Lower leg skin (tissue), 4 donors: Measurements from ENCODE around the gene SETDB2. TPM values are rescaled to one million over a fixed set of nuclear protein-coding genes. Genes with fewer than 3 reads are reported as not detected.

Source experiments
- DNase-seq, 2 donors: peaks; one replicate each; pipeline ENCODE4 v3.0.0-alpha.2; 2019; ENCODE audit warnings: low spot score in 2 of 2
- H3K4me3 ChIP-seq: fragments of 200-600 bp; sonication (generic); 2 replicates; pipeline ENCODE4 v1.5.1; 2017; ENCODE audit warnings: mild to moderate bottlenecking, low read depth; ENCODE audit not compliant: poor library complexity, severe bottlenecking
- POLR2A ChIP-seq, 2 donors: fragments of 450-650 bp; IDR thresholded peaks; one replicate each; pipeline ENCODE4 v1.6.1; 2016 to 2017; ENCODE audit warnings: antibody characterized with exemption in 2 of 2, mild to moderate bottlenecking in 1 of 2, moderate library complexity in 1 of 2
- WGBS, 2 donors: methylation state at CpG; one replicate each; pipeline ENCODE4 v1.1.5; 2018; 5-methylcytosine and 5-hydroxymethylcytosine counted together
- intact Hi-C: fragments of 100-400 bp; cut with DNase I; formaldehyde crosslinking; loops from one replicate; pipeline ENCODE4 v1.15.0; 2023; ENCODE audit warnings: low total_unique reads
- total RNA-seq, 4 donors: library from RNA; depleted of rRNA; stranded (reverse); fragments of >200 nt; gene quantifications; one replicate each; pipeline ENCODE4 v1.1.0, GENCODE V29; 2016
- TF ChIP-seq, protein P1 (sequence below), 3 donors: fragments of 450-650 bp; IDR thresholded peaks; one replicate each; pipeline ENCODE4 v1.5.1; 2016; ENCODE audit warnings: antibody characterized with exemption in 3 of 3, mild to moderate bottlenecking in 3 of 3, moderate library complexity in 2 of 3

SETDB2 gene
- total RNA-seq, 4 donors from 2014 or later = 9.3 to 14.4 (median 9.9) TPM

DNA sequence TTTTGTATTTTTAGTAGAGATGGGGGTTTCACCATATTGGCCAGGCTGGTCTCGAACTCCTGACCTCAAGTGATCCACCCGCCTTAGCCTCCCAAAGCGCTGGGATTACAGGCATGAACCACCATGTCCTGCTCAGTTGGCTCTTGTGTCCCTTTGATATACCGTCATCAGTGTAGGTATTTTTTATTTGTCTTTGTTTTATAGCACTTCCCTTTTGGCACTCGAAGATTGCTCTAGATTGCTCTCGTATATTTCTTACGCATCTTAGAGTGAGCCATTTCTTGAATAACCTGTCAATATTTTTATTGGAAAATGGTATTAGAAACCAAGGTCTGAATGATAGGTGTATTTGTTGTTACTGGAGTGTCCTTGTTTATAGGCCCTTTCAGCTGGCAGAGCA is 9.4 kb downstream of the SETDB2 start:
- H3K4me3 ChIP-seq = no peak overlapping the region
- no peak for TF ChIP-seq POLR2A (IDR thresholded peaks at IDR 0.05)
- TF ChIP-seq, protein P1, sequence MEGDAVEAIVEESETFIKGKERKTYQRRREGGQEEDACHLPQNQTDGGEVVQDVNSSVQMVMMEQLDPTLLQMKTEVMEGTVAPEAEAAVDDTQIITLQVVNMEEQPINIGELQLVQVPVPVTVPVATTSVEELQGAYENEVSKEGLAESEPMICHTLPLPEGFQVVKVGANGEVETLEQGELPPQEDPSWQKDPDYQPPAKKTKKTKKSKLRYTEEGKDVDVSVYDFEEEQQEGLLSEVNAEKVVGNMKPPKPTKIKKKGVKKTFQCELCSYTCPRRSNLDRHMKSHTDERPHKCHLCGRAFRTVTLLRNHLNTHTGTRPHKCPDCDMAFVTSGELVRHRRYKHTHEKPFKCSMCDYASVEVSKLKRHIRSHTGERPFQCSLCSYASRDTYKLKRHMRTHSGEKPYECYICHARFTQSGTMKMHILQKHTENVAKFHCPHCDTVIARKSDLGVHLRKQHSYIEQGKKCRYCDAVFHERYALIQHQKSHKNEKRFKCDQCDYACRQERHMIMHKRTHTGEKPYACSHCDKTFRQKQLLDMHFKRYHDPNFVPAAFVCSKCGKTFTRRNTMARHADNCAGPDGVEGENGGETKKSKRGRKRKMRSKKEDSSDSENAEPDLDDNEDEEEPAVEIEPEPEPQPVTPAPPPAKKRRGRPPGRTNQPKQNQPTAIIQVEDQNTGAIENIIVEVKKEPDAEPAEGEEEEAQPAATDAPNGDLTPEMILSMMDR (IDR thresholded peaks at IDR 0.05) = no peak
- intact Hi-C loops = no loop called here
- DNase-seq = no peak
- 91 to 96% methylated on average over 7 of the region's 7 CpGs for WGBS, 2 donors

DNA sequence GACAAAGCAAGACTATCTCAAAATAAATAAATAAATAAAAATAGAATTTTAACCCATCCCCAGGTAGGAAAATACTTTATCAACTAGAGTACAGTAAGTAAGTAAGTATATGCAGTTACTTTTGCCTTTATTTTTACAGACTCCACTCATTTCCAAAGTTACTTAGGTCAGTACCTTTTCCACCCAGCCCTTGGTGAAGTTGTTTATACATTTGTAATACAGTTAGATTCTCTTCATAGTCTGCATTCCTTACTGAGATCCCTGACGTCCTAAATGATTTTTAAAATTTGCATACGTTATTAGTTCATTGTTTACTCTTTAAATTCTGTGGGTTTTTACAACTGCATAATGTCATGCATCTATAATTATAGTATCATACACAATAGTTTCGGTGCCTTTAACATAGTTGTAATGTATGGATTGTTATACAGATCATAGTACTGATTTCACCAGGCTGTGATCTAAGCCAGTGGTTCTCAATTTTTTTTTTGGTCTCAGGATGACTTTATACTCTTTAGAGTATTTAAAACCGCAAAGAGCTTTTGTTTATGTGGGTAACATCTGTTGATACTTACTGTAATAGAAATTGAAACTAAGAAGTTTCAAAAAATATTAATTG is 10.4 kb downstream of the SETDB2 start:
- no peak for TF ChIP-seq POLR2A (IDR thresholded peaks at IDR 0.05)
- TF ChIP-seq, protein P1 (IDR thresholded peaks at IDR 0.05) = no peak
- no peak overlapping the region for H3K4me3 ChIP-seq
- no peak for DNase-seq
- intact Hi-C loops = no loop called here
- WGBS, 2 donors = 58 to 64% methylated on average over 4 of the region's 4 CpGs

DNA sequence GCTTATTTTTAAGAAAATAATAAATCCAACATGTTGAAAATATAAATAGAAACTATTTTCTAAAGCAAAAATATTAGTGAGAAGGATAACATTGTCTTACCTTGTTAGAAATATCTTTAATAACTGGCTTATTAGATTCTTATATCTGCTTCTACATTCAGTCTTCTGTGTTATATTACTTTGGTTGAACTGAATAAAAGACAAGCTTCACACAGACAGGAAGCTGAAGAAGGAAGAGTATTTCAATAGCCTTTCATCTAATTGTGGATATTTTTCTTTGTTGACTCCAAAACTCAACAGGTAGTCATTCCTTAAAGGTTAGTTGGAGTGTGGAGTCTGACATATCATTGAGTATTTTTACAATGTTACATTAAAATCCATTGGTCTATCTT is 10.9 kb downstream of the SETDB2 start:
- intact Hi-C loops = no loop called here
- TF ChIP-seq, protein P1 (IDR thresholded peaks at IDR 0.05) = no peak
- no peak for TF ChIP-seq POLR2A (IDR thresholded peaks at IDR 0.05)
- H3K4me3 ChIP-seq = no peak overlapping the region
- DNase-seq = no peak

DNA sequence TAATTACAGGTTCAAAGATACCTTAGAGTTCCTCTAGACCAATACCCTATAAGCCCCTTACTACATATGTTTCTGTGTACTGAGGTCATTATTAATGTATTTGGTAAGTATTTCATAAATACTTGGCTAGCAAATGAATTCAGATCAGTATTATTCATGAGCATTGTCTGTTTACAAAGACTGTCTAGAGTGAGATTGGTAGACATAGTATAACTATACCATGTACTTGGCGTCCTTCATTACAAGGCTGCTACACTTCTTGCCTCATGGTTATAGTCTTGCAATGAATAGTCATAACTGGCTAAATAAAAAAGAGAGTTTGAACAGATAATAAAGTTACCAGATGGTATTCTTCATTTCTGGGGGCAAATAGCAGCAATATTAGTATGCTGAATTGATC is 12.1 kb downstream of the SETDB2 start:
- DNase-seq = no peak
- TF ChIP-seq, protein P1 (IDR thresholded peaks at IDR 0.05) = no peak
- no peak for TF ChIP-seq POLR2A (IDR thresholded peaks at IDR 0.05)
- intact Hi-C loops = no loop called here
- no peak overlapping the region for H3K4me3 ChIP-seq
- WGBS, 2 donors = 88 to 93% methylated on average over 1 of the region's 1 CpG

DNA sequence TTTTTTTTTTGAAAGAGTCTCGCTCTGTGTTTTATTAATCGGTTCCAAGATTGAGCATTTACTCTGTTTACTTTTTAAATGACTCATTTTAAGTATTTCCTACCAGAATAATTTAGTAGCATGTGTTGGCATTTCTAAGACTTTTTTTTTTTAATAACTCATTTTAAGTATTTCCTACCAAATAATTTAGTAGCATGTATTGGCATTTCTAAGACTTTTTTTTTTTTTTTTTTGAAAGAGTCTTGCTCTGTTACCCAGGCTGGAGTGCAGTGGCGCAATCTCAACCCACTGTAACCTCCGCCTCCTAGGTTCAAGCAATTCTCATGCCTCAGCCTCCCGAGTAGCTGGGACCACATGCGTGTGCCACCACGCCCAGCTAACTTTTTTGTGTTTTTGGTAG is 13.1 kb downstream of the SETDB2 start:
- no peak for TF ChIP-seq POLR2A (IDR thresholded peaks at IDR 0.05)
- TF ChIP-seq, protein P1 (IDR thresholded peaks at IDR 0.05) = no peak
- no peak for DNase-seq
- H3K4me3 ChIP-seq = no peak overlapping the region
- WGBS, 2 donors = 64 to 75% methylated on average over 7 of the region's 7 CpGs
- intact Hi-C loops = no loop called here

DNA sequence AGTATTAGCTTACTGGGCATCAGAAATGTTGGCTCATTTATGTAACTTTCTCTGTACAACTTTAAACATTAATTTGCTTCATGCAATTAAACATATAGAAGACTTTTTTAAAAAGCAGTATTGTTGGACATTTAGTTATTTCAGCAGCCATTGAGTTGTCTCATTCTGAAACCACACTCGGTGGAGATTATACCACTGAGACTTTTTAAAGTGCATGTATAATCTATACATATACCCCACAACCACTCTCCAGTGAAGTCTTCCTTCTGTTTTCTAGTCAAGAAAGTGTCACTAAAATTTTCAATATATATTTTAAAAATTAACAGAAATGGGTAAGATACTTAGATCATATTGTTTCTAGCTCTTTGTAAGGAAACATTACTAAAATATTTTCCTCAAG is 15.5 kb downstream of the SETDB2 start:
- intact Hi-C loops = no loop called here
- no peak overlapping the region for H3K4me3 ChIP-seq
- TF ChIP-seq POLR2A (IDR thresholded peaks at IDR 0.05) = no peak
- TF ChIP-seq, protein P1 (IDR thresholded peaks at IDR 0.05) = no peak
- WGBS, 2 donors = 97 to 98% methylated on average over 1 of the region's 1 CpG
- DNase-seq = no peak
